ENCODE results near the gene APP.

The APP gene

DNA sequence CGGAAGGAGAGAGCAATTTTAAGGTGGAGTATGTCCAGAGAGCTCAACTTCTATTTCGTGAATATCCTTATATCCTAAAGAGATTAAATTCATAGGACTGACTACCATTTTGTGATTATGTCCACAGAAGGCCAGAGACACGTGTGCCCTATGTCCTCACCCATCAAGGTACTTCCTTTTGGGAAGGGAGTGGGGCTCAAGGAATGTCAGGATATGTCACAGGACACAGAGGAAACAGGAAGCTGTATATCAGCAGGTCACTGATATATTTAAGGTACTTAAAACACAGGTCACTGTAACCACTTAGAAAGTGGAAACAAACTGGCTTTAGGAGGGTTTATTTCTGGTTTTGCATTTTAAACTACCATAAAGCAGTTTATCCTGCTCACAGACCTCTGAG, 184.6 kb downstream of the APP start:
- Histone ChIP-seq H3F3A (ENCODE audit: low read depth) (no peaks in the 10 kb centered on the region), H3K4me3 (ENCODE audit: low read length, poor library complexity, severe bottlenecking) (no peak overlapping the region), H3K36me3 (ENCODE audit: insufficient read depth, low read length) (no peaks in the 10 kb centered on the region), H3K4me1 (ENCODE audit: insufficient read depth, low read length, poor library complexity, severe bottlenecking) (no peaks in the 10 kb centered on the region), H3K79me2 (ENCODE audit: insufficient read depth, low read length) (no peaks in the 10 kb centered on the region), H4K20me1 (ENCODE audit: insufficient read depth, low read length, poor library complexity, severe bottlenecking) (no peaks in the 10 kb centered on the region), H3K27me3 (ENCODE audit: insufficient read depth, low read length, poor library complexity, severe bottlenecking) (no peaks in the 10 kb centered on the region), H3K9ac (ENCODE audit: low read depth, low read length, poor library complexity, severe bottlenecking) (no peak overlapping the region), H3K4me2 (ENCODE audit: low read depth, low read length, poor library complexity, severe bottlenecking) (no peak overlapping the region), H3K9me3 (ENCODE audit: insufficient read depth, low read depth, low read length) (no peaks in the 10 kb centered on the region), H3K9me2 (replicated peaks; ENCODE audit: low read depth, low read length) (no peaks in the 10 kb centered on the region), H2AFZ (ENCODE audit: low read length) (no peak overlapping the region)
- TF ChIP-seq, protein P1, sequence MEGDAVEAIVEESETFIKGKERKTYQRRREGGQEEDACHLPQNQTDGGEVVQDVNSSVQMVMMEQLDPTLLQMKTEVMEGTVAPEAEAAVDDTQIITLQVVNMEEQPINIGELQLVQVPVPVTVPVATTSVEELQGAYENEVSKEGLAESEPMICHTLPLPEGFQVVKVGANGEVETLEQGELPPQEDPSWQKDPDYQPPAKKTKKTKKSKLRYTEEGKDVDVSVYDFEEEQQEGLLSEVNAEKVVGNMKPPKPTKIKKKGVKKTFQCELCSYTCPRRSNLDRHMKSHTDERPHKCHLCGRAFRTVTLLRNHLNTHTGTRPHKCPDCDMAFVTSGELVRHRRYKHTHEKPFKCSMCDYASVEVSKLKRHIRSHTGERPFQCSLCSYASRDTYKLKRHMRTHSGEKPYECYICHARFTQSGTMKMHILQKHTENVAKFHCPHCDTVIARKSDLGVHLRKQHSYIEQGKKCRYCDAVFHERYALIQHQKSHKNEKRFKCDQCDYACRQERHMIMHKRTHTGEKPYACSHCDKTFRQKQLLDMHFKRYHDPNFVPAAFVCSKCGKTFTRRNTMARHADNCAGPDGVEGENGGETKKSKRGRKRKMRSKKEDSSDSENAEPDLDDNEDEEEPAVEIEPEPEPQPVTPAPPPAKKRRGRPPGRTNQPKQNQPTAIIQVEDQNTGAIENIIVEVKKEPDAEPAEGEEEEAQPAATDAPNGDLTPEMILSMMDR (conservative IDR thresholded peaks at IDR 0.05; ENCODE audit: low read length), result no peak
- TF ChIP-seq EZH2phosphoT487 (IDR thresholded peaks at IDR 0.05; ENCODE audit: borderline replicate concordance), result no peak

DNA sequence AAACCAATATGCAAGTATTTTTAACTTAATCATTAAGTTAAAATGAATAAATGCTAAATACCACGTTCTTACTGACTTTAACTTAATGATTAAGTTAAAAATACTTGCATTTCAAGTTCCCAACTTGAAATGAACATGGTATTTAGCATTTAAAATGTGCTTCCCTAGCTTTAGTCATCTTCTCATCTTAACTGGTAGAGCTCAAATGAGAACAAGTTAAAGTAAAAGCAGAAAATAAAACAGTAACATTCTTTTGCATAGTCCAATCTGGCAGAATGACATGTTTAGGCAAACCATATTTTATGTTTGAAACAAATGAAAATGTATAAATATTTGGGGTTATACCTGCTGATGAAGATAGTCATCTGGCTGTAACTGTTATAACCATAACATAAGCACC, 186.0 kb downstream of the APP start:
- H3K4me2 ChIP-seq (ENCODE audit: low read depth, low read length, poor library complexity, severe bottlenecking), result no peak overlapping the region
- H3K79me2 ChIP-seq (ENCODE audit: insufficient read depth, low read length), result no peaks in the 10 kb centered on the region
- H3K4me3 ChIP-seq (ENCODE audit: low read length, poor library complexity, severe bottlenecking), result no peak overlapping the region
- no peaks in the 10 kb centered on the region for H3F3A ChIP-seq (ENCODE audit: low read depth)
- H3K9ac ChIP-seq (ENCODE audit: low read depth, low read length, poor library complexity, severe bottlenecking), result no peak overlapping the region
- no peaks in the 10 kb centered on the region for H3K4me1 ChIP-seq (ENCODE audit: insufficient read depth, low read length, poor library complexity, severe bottlenecking)
- no peaks in the 10 kb centered on the region; the same call in 1 of the 2 replicates for H3K9me3 ChIP-seq (ENCODE audit: insufficient read depth, low read depth, low read length)
- no peaks in the 10 kb centered on the region for H3K27me3 ChIP-seq (ENCODE audit: insufficient read depth, low read length, poor library complexity, severe bottlenecking)
- TF ChIP-seq, protein P1 (conservative IDR thresholded peaks at IDR 0.05; ENCODE audit: low read length), result no peak
- TF ChIP-seq EZH2phosphoT487 (IDR thresholded peaks at IDR 0.05; ENCODE audit: borderline replicate concordance), result no peak
- no peaks in the 10 kb centered on the region for H3K36me3 ChIP-seq (ENCODE audit: insufficient read depth, low read length)
- H2AFZ ChIP-seq (ENCODE audit: low read length), result no peak overlapping the region
- no peaks in the 10 kb centered on the region for H4K20me1 ChIP-seq (ENCODE audit: insufficient read depth, low read length, poor library complexity, severe bottlenecking)
- H3K9me2 ChIP-seq (replicated peaks; ENCODE audit: low read depth, low read length), result no peaks in the 10 kb centered on the region

DNA sequence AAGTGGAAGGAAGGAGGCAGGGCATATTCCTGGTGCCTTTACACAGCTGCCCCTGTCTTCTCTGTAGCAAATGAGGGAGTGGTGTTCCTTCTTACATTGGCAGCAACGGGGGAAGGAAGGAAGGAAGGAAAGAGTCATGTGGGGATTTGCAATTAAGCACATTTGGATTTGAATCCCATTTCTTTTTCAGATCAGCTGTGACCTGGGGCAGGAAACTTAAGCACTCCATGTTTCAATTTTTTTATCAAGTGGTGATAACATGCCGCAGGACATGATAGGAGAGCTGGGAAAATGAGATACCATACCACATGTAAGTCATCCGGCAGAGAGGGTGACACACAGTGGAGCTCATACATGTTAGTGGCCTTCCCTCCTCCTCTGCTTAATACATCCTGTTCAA, 186.8 kb downstream of the APP start:
- H3K27me3 ChIP-seq (ENCODE audit: insufficient read depth, low read length, poor library complexity, severe bottlenecking), result no peaks in the 10 kb centered on the region
- H2AFZ ChIP-seq (ENCODE audit: low read length), result no peak overlapping the region
- H3K9me3 ChIP-seq (ENCODE audit: insufficient read depth, low read depth, low read length), result no peaks in the 10 kb centered on the region; the same call in 1 of the 2 replicates
- H3K9me2 ChIP-seq (replicated peaks; ENCODE audit: low read depth, low read length), result no peaks in the 10 kb centered on the region
- no peaks in the 10 kb centered on the region for H3K79me2 ChIP-seq (ENCODE audit: insufficient read depth, low read length)
- H3F3A ChIP-seq (ENCODE audit: low read depth), result no peaks in the 10 kb centered on the region
- H3K4me1 ChIP-seq (ENCODE audit: insufficient read depth, low read length, poor library complexity, severe bottlenecking), result no peaks in the 10 kb centered on the region
- no peak overlapping the region for H3K4me3 ChIP-seq (ENCODE audit: low read length, poor library complexity, severe bottlenecking)
- no peak overlapping the region for H3K4me2 ChIP-seq (ENCODE audit: low read depth, low read length, poor library complexity, severe bottlenecking)
- H3K9ac ChIP-seq (ENCODE audit: low read depth, low read length, poor library complexity, severe bottlenecking), result no peak overlapping the region
- no peaks in the 10 kb centered on the region for H4K20me1 ChIP-seq (ENCODE audit: insufficient read depth, low read length, poor library complexity, severe bottlenecking)
- H3K36me3 ChIP-seq (ENCODE audit: insufficient read depth, low read length), result no peaks in the 10 kb centered on the region
- TF ChIP-seq EZH2phosphoT487 (IDR thresholded peaks at IDR 0.05; ENCODE audit: borderline replicate concordance), result no peak
- TF ChIP-seq, protein P1 (conservative IDR thresholded peaks at IDR 0.05; ENCODE audit: low read length), result no peak

Data from Loucy (cell line).